NCI-H345 (cell line): ENCODE measurements around the gene FAM117A.
"Not testable (repeated sequence)": the region's sequence is repeated elsewhere in the genome, so short reads cannot be mapped to it uniquely, and the experiment has no call there.

ENCODE experiments used
- DNase-seq: peaks from one replicate; lab custom pipeline; 2025; lab: John Stamatoyannopoulos, UW

The FAM117A gene

GRCh38 chr17:49739641-49740271 lies 24.2 kb downstream of the FAM117A start:
- DNase-seq = peak; percentile 94

- no peak for DNase-seq
Observed at GRCh38 chr17:49738456-49739163, 25.3 kb downstream of the FAM117A start.

GRCh38 chr17:49734515-49735490 lies 29.1 kb downstream of the FAM117A start:
- DNase-seq = no peak

GRCh38 chr17:49731435-49731831 lies 32.5 kb downstream of the FAM117A start:
- no peak for DNase-seq

GRCh38 chr17:49730785-49731434 lies 33.0 kb downstream of the FAM117A start:
- no peak for DNase-seq

GRCh38 chr17:49730078-49730784 lies 33.7 kb downstream of the FAM117A start:
- DNase-seq = no peak

GRCh38 chr17:49729069-49729468 lies 34.9 kb downstream of the FAM117A start:
- DNase-seq = no peak

- no peak for DNase-seq
Observed at GRCh38 chr17:49728425-49728824, 35.5 kb downstream of the FAM117A start.

GRCh38 chr17:49727380-49727779 lies 36.6 kb downstream of the FAM117A start:
- DNase-seq = no peak

- DNase-seq = no peak
Observed at GRCh38 chr17:49725452-49726130, 38.3 kb downstream of the FAM117A start.

GRCh38 chr17:49724552-49724951 lies 39.4 kb downstream of the FAM117A start:
- not testable (repeated sequence) for DNase-seq

GRCh38 chr17:49723423-49723822 lies 40.5 kb downstream of the FAM117A start:
- DNase-seq = no peak

GRCh38 chr17:49722066-49722465 lies 41.9 kb downstream of the FAM117A start:
- no peak for DNase-seq

- no peak for DNase-seq
Observed at GRCh38 chr17:49717371-49717861, 46.5 kb downstream of the FAM117A start.

- DNase-seq = no peak
Observed at GRCh38 chr17:49716668-49717364, 47.1 kb downstream of the FAM117A start.

GRCh38 chr17:49715717-49716279 lies 48.1 kb downstream of the FAM117A start:
- DNase-seq = no peak

- DNase-seq = no peak
Observed at GRCh38 chr17:49715216-49715615, 48.7 kb downstream of the FAM117A start.

- no peak for DNase-seq
Observed at GRCh38 chr17:49708515-49709183, 55.3 kb downstream of the FAM117A start.
